Neural cell (in vitro differentiated cells): ENCODE results near the gene IDH1. TPM values are rescaled to one million over a fixed set of nuclear protein-coding genes. Genes with fewer than 3 reads are reported as not detected.

ENCODE experiments used
- H2AFZ ChIP-seq: fragments of 200-600, 300-800 bp; sonication (generic), shearing (Covaris generic); 2 replicates; pipeline ENCODE4 v1.6.0; 2014; ENCODE audit warnings: low read depth, mild to moderate bottlenecking, antibody characterized with exemption, low read length, moderate library complexity
- H3F3A ChIP-seq: fragments of 200-600 bp; shearing (Covaris generic); 2 replicates; pipeline ENCODE4 v1.6.1; 2016; ENCODE audit warnings: mild to moderate bottlenecking, moderate library complexity, mixed read lengths, antibody characterized with exemption, low read length; ENCODE audit not compliant: insufficient read depth, poor library complexity, severe bottlenecking
- H3K27ac ChIP-seq: fragments of 200-600, 300-800 bp; sonication (generic), shearing (Covaris generic); 2 replicates; pipeline ENCODE4 v1.5.1; 2014; ENCODE audit warnings: mild to moderate bottlenecking, low read length, moderate library complexity
- H3K27me3 ChIP-seq: fragments of 300-800, 200-600 bp; sonication (generic), shearing (Covaris generic); 2 replicates; pipeline ENCODE4 v1.6.0; 2014; ENCODE audit warnings: mild to moderate bottlenecking, low read depth, low read length, moderate library complexity; ENCODE audit not compliant: insufficient read depth
- H3K36me3 ChIP-seq: fragments of 300-800, 200-600 bp; sonication (generic), shearing (Covaris generic); 2 replicates; pipeline ENCODE4 v1.5.1; 2014; ENCODE audit warnings: mild to moderate bottlenecking, antibody characterized with exemption, low read length, moderate library complexity; ENCODE audit not compliant: insufficient read depth
- H3K4me2 ChIP-seq: fragments of 300-800, 200-600 bp; sonication (generic), shearing (Covaris generic); 2 replicates; pipeline ENCODE4 v1.6.0; 2014; ENCODE audit warnings: mild to moderate bottlenecking, low read length
- H3K4me3 ChIP-seq: fragments of 300-800, 200-600 bp; sonication (generic), shearing (Covaris generic); 2 replicates; pipeline ENCODE4 v1.5.1; 2014; ENCODE audit warnings: mild to moderate bottlenecking, low read length, moderate library complexity
- H3K79me2 ChIP-seq: fragments of 200-600 bp; shearing (Covaris generic); replicated peaks from 2 replicates; pipeline ENCODE4 v1.6.0; 2014; ENCODE audit warnings: mild to moderate bottlenecking, low read length, moderate library complexity; ENCODE audit not compliant: insufficient read depth
- H3K9ac ChIP-seq: fragments of 300-800, 200-600 bp; sonication (generic), shearing (Covaris generic); 2 replicates; pipeline ENCODE4 v1.6.1; 2016; ENCODE audit warnings: mild to moderate bottlenecking, low read length, mixed read lengths
- H3K9me2 ChIP-seq: fragments of 200-600 bp; shearing (Covaris generic); 2 replicates; pipeline ENCODE4 v1.6.1; 2016; ENCODE audit warnings: mild to moderate bottlenecking, low read length, mixed read lengths; ENCODE audit not compliant: insufficient read depth
- H3K9me3 ChIP-seq: fragments of 200-600, 300-800 bp; sonication (generic), shearing (Covaris generic); 2 replicates; pipeline ENCODE4 v1.6.1; 2016; ENCODE audit warnings: mild to moderate bottlenecking, mixed run types, low read length, moderate library complexity, mixed read lengths
- H4K20me1 ChIP-seq: fragments of 200-600 bp; shearing (Covaris generic); 2 replicates; pipeline ENCODE4 v1.6.1; 2016; ENCODE audit warnings: mild to moderate bottlenecking, mixed run types; ENCODE audit not compliant: insufficient read depth
- EP300 ChIP-seq: fragments of 450-650 bp; conservative IDR thresholded peaks from 2 replicates; pipeline ENCODE4 v1.6.1; 2014; ENCODE audit warnings: antibody characterized with exemption, mild to moderate bottlenecking, moderate library complexity; ENCODE audit not compliant: poor library complexity, severe bottlenecking
- EZH2 ChIP-seq: fragments of 200-600, 300-800 bp; shearing (Covaris generic), sonication (generic); IDR thresholded peaks from 2 replicates; pipeline ENCODE4 v1.6.1; 2014; ENCODE audit warnings: antibody characterized with exemption, low read length, borderline replicate concordance, mild to moderate bottlenecking; ENCODE audit not compliant: insufficient read depth, poor library complexity, severe bottlenecking
- MXI1 ChIP-seq: fragments of 450-650 bp; conservative IDR thresholded peaks from 2 replicates; pipeline ENCODE4 v1.6.1; 2014; ENCODE audit warnings: antibody characterized with exemption, mild to moderate bottlenecking; ENCODE audit not compliant: poor library complexity, severe bottlenecking
- POLR2AphosphoS5 ChIP-seq: IDR thresholded peaks from 2 replicates; pipeline ENCODE4 v1.6.1; 2012
- RAD21 ChIP-seq: fragments of 450-650 bp; conservative IDR thresholded peaks from 2 replicates; pipeline ENCODE4 v1.6.1; 2014; ENCODE audit warnings: antibody characterized with exemption, mild to moderate bottlenecking, moderate library complexity
- SMC3 ChIP-seq: fragments of 450-650 bp; conservative IDR thresholded peaks from 2 replicates; pipeline ENCODE4 v1.6.1; 2014; ENCODE audit warnings: antibody characterized with exemption, mild to moderate bottlenecking, moderate library complexity; ENCODE audit not compliant: poor library complexity
- TAF1 ChIP-seq: IDR thresholded peaks from 2 replicates; pipeline ENCODE4 v1.6.1; 2012; ENCODE audit warnings: low read depth
- polyA plus RNA-seq: library from polyadenylated mRNA; depleted of rRNA; stranded (reverse); fragments of >200 nt; gene quantifications from 2 replicates; pipeline ENCODE4 v1.2.3, GENCODE V29; 2014
- TF ChIP-seq, protein P1 (sequence below): IDR thresholded peaks from 2 replicates; pipeline ENCODE4 v1.6.1; 2012; ENCODE audit warnings: borderline replicate concordance
- TF ChIP-seq, protein P2 (sequence below): fragments of 450-650 bp; IDR thresholded peaks from 2 replicates; pipeline ENCODE4 v1.5.1; 2014; ENCODE audit warnings: antibody characterized with exemption, mild to moderate bottlenecking, moderate library complexity; ENCODE audit not compliant: poor library complexity, severe bottlenecking

IDH1 gene
- polyA plus RNA-seq, 1 donor from 2014 or later: 354 TPM

DNA sequence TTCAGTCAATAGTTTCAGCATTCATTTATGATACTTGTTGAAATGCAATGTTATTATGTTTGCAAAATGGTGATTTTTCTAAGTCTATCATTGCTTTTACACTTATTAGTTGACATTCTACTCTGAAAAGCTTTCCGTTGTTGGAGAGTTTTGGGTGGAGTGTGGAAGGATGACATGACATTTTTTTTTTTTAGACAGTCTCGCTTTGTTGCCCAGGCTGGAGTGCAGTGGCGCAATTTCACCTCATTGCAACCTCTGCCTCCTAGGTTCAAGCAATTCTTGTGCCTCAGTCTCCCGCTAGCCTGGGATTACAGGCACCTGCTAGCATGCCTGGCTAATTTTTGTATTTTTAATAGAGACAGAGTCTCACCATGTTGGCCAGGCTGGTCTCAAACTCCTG lies 41.0 kb upstream of the IDH1 start:
- no peak overlapping the region for H3K4me2 ChIP-seq
- H3K79me2 ChIP-seq: no peaks in the 10 kb centered on the region
- H3K9me2 ChIP-seq: no peaks in the 10 kb centered on the region
- H4K20me1 ChIP-seq: no peaks in the 10 kb centered on the region
- H3F3A ChIP-seq: no peaks in the 10 kb centered on the region
- no peak overlapping the region for H2AFZ ChIP-seq
- no peaks in the 10 kb centered on the region for H3K9me3 ChIP-seq
- H3K27me3 ChIP-seq: no peaks in the 10 kb centered on the region
- no peak for TF ChIP-seq RAD21
- TF ChIP-seq, protein P1, sequence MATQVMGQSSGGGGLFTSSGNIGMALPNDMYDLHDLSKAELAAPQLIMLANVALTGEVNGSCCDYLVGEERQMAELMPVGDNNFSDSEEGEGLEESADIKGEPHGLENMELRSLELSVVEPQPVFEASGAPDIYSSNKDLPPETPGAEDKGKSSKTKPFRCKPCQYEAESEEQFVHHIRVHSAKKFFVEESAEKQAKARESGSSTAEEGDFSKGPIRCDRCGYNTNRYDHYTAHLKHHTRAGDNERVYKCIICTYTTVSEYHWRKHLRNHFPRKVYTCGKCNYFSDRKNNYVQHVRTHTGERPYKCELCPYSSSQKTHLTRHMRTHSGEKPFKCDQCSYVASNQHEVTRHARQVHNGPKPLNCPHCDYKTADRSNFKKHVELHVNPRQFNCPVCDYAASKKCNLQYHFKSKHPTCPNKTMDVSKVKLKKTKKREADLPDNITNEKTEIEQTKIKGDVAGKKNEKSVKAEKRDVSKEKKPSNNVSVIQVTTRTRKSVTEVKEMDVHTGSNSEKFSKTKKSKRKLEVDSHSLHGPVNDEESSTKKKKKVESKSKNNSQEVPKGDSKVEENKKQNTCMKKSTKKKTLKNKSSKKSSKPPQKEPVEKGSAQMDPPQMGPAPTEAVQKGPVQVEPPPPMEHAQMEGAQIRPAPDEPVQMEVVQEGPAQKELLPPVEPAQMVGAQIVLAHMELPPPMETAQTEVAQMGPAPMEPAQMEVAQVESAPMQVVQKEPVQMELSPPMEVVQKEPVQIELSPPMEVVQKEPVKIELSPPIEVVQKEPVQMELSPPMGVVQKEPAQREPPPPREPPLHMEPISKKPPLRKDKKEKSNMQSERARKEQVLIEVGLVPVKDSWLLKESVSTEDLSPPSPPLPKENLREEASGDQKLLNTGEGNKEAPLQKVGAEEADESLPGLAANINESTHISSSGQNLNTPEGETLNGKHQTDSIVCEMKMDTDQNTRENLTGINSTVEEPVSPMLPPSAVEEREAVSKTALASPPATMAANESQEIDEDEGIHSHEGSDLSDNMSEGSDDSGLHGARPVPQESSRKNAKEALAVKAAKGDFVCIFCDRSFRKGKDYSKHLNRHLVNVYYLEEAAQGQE: no peak
- TF ChIP-seq MXI1: no peak
- TF ChIP-seq POLR2AphosphoS5: no peak
- H3K9ac ChIP-seq: no peak overlapping the region
- H3K27ac ChIP-seq: no peak overlapping the region
- H3K4me3 ChIP-seq: no peak overlapping the region
- H3K36me3 ChIP-seq: no peaks in the 10 kb centered on the region

DNA sequence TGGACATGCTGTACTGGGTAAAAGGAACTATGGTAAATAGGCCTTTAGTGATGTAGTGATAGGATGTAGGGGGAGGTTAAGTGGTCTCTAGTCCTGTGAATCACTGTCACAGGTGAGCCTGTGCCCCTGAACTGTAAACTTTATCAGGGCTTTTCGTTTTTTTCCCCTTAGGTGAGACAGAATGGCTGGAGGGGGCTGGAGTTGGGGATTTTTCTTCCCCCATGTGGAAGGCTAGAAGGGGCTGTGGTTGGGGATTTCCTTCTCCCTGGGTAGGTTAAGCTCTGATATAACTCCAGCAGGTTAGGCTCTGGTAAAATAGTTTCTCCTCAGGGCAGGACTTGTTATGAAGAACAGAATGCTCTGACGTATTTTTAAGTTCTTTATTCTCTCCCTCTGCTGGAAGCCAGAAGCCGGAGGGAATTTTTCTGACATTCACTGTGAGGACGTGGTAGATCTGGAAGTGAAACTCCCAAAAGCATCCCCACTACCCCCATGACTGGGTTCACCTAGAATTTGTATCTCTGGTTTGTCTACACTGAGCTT lies 39.7 kb upstream of the IDH1 start:
- Histone ChIP-seq H4K20me1 (no peaks in the 10 kb centered on the region), H3K36me3 (peaks cover 8% of the 10 kb centered on the region)
- TF ChIP-seq POLR2AphosphoS5 (no peak), EP300 (no peak), EZH2 (no peak), SMC3 (no peak), MXI1 (no peak), TAF1 (no peak), RAD21 (no peak)
- TF ChIP-seq, protein P1: no peak
- TF ChIP-seq, protein P2, sequence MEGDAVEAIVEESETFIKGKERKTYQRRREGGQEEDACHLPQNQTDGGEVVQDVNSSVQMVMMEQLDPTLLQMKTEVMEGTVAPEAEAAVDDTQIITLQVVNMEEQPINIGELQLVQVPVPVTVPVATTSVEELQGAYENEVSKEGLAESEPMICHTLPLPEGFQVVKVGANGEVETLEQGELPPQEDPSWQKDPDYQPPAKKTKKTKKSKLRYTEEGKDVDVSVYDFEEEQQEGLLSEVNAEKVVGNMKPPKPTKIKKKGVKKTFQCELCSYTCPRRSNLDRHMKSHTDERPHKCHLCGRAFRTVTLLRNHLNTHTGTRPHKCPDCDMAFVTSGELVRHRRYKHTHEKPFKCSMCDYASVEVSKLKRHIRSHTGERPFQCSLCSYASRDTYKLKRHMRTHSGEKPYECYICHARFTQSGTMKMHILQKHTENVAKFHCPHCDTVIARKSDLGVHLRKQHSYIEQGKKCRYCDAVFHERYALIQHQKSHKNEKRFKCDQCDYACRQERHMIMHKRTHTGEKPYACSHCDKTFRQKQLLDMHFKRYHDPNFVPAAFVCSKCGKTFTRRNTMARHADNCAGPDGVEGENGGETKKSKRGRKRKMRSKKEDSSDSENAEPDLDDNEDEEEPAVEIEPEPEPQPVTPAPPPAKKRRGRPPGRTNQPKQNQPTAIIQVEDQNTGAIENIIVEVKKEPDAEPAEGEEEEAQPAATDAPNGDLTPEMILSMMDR: no peak

More for the DNA sequence above, 39.7 kb upstream of the IDH1 start:
- Histone ChIP-seq H2AFZ (no peak overlapping the region), H3F3A (no peaks in the 10 kb centered on the region), H3K27me3 (no peaks in the 10 kb centered on the region), H3K9me2 (no peaks in the 10 kb centered on the region), H3K27ac (no peak overlapping the region), H3K9ac (no peak overlapping the region), H3K4me2 (no peak overlapping the region), H3K9me3 (no peaks in the 10 kb centered on the region), H3K4me3 (no peak overlapping the region), H3K79me2 (no peaks in the 10 kb centered on the region)
